ENCODE measurements around the gene BCL11B. TPM values are rescaled to one million over a fixed set of nuclear protein-coding genes. Genes with fewer than 3 reads are reported as not detected.

The BCL11B gene
- total and polyA plus RNA-seq, 10 of the 15 experiments (the other 5 are each of a cell fraction or from before 2014, with no cell fraction given): 0.38 to 5.5 (median 1.3) TPM

DNA sequence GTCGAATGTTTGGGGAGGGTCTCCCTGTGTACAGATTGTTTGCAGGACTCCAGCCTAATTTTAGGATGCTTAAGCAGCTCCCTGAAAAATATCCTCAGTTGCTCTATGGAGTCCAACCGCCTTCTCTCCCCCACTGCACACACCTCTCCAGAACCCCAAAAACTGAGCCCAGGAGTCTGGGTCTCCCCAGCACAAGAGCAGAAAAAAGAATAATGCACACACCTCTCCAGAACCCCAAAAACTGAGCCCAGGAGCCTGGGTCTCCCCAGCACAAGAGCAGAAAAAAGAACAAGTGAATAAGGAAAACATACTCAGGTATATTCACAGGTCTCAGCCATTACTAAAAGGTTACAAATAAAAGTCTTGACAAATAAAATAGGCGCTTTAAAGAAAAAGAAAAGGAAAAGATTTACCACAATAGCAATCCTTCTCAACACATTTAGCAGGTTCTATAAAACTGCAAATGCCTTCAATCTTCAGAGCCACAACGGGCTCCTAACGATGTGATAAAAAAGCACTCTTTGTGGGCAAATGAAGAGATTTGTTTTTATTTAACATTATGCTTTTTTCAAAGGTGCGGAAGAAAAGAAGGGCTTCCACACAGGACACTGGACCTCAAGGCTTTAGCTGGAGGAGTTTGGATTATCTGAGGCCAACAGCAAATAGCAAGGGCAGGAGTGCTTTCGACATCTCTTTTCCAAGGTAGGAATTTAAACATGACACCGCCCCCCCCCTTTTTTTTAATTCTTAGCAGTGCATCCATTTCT is 8.2 kb downstream of the BCL11B start:
- ChIA-PET CTCF (interaction anchor here (8.4 kb wide), 1 partner anchor 1127 kb away, joined by 83 read pairs; no protein-coding TSS in a partner anchor), SMC1A (ENCODE audit: uncharacterized antibody, unreplicated experiment) (interaction anchor here (0.6 to 6.2 kb wide), 4 partner anchors 152 to 1125 kb away, joined by 3 to 63 read pairs (median 3); no protein-coding TSS in a partner anchor), POLR2A (no interaction called here), RAD21 (ENCODE audit: unreplicated experiment) (interaction anchor here (10.2 kb wide), 1 partner anchor 1126 kb away, joined by 91 read pairs; no protein-coding TSS in a partner anchor)
- DNase-seq (ENCODE audit: low read depth, low spot score) (no peak), ATAC-seq (no peak), FAIRE-seq (no peak)
- WGBS (ENCODE audit: insufficient coverage, insufficient replicate concordance, low lambda C conversion rate, missing lambda C conversion rate): 33% methylated on average over 8 of the region's 8 CpGs
- H3K4me3 ChIP-seq: no peak overlapping the region
- in situ Hi-C loops (cut with MboI) (loop anchor here (10.0 to 25.0 kb wide), 2 partner anchors 1126 to 1559 kb away; no protein-coding TSS in a partner anchor), intact Hi-C loops (cut with micrococcal nuclease; ENCODE audit: unreplicated experiment) (loop anchor here (10.0 kb wide), 2 partner anchors 1069 to 1549 kb away; no protein-coding TSS in a partner anchor)
- H3K4me2 ChIP-seq (ENCODE audit: control insufficient read depth, insufficient read depth): no peak overlapping the region
- no TSS peak for BruUV-seq (replicated peaks)
- H3K36me3 ChIP-seq (ENCODE audit: control insufficient read depth in 2 of 2, insufficient read depth in 2 of 2, low read length in 1 of 2): no peaks in the 10 kb centered on the region
- no peak overlapping the region for H2AFZ ChIP-seq (ENCODE audit: control insufficient read depth, low read depth, low read length)
- H4K20me1 ChIP-seq (ENCODE audit: control insufficient read depth, insufficient read depth): no peaks in the 10 kb centered on the region
- H3K27ac ChIP-seq (ENCODE audit: control insufficient read depth, insufficient read depth): no peak overlapping the region
- no peaks in the 10 kb centered on the region for H3K79me2 ChIP-seq (ENCODE audit: control insufficient read depth, insufficient read depth, low read length)
- no peaks in the 10 kb centered on the region for H3K4me1 ChIP-seq (ENCODE audit: control insufficient read depth, insufficient read depth, low read length)
- H3K27me3 ChIP-seq (replicated peaks in 1 of 2; ENCODE audit: control insufficient read depth in 2 of 2, insufficient read depth in 2 of 2, low read length in 1 of 2): peaks cover 9 to 10% of the 10 kb centered on the region in 2 experiments; a peak in 3 of 4 replicates
- H3K9ac ChIP-seq (ENCODE audit: control insufficient read depth, insufficient read depth, low read length): no peak overlapping the region
- H3K9me3 ChIP-seq (replicated peaks; ENCODE audit: control insufficient read depth, insufficient read depth, low read length): no peaks in the 10 kb centered on the region
- TF ChIP-seq PML (IDR thresholded peaks at IDR 0.05; ENCODE audit: low read length): no peak
- no peak for TF ChIP-seq MEF2A (IDR thresholded peaks at IDR 0.05; ENCODE audit: insufficient read depth, low read depth, low read length)
- no peak for TF ChIP-seq ZBTB4 (CRISPR knock-in tag; IDR thresholded peaks at IDR 0.05)
- TF ChIP-seq, protein P1, sequence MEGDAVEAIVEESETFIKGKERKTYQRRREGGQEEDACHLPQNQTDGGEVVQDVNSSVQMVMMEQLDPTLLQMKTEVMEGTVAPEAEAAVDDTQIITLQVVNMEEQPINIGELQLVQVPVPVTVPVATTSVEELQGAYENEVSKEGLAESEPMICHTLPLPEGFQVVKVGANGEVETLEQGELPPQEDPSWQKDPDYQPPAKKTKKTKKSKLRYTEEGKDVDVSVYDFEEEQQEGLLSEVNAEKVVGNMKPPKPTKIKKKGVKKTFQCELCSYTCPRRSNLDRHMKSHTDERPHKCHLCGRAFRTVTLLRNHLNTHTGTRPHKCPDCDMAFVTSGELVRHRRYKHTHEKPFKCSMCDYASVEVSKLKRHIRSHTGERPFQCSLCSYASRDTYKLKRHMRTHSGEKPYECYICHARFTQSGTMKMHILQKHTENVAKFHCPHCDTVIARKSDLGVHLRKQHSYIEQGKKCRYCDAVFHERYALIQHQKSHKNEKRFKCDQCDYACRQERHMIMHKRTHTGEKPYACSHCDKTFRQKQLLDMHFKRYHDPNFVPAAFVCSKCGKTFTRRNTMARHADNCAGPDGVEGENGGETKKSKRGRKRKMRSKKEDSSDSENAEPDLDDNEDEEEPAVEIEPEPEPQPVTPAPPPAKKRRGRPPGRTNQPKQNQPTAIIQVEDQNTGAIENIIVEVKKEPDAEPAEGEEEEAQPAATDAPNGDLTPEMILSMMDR (IDR thresholded peaks at IDR 0.05 in 2 of 3, conservative IDR thresholded peaks at IDR 0.05 in 1 of 3; ENCODE audit: control insufficient read depth in 2 of 3, extremely low read depth in 1 of 3, insufficient read depth in 1 of 3, low read depth in 3 of 3, low read length in 3 of 3): no peak
- TF ChIP-seq MTA3 (IDR thresholded peaks at IDR 0.05; ENCODE audit: borderline replicate concordance, low read length): no peak
- TF ChIP-seq SPI1 (IDR thresholded peaks at IDR 0.05; ENCODE audit: borderline replicate concordance, insufficient read depth, low read depth, low read length): no peak
- no peak for TF ChIP-seq CHD4 (IDR thresholded peaks at IDR 0.05)
- no peak for TF ChIP-seq WRNIP1 (IDR thresholded peaks at IDR 0.05; ENCODE audit: borderline replicate concordance, low read depth, low read length)
- no peak for TF ChIP-seq JUND (IDR thresholded peaks at IDR 0.05; ENCODE audit: low read depth, low read length)
- TF ChIP-seq, protein P2, sequence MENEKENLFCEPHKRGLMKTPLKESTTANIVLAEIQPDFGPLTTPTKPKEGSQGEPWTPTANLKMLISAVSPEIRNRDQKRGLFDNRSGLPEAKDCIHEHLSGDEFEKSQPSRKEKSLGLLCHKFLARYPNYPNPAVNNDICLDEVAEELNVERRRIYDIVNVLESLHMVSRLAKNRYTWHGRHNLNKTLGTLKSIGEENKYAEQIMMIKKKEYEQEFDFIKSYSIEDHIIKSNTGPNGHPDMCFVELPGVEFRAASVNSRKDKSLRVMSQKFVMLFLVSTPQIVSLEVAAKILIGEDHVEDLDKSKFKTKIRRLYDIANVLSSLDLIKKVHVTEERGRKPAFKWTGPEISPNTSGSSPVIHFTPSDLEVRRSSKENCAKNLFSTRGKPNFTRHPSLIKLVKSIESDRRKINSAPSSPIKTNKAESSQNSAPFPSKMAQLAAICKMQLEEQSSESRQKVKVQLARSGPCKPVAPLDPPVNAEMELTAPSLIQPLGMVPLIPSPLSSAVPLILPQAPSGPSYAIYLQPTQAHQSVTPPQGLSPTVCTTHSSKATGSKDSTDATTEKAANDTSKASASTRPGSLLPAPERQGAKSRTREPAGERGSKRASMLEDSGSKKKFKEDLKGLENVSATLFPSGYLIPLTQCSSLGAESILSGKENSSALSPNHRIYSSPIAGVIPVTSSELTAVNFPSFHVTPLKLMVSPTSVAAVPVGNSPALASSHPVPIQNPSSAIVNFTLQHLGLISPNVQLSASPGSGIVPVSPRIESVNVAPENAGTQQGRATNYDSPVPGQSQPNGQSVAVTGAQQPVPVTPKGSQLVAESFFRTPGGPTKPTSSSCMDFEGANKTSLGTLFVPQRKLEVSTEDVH (IDR thresholded peaks at IDR 0.05; ENCODE audit: low read depth, partially characterized antibody): no peak
- no peak for TF ChIP-seq USF2 (IDR thresholded peaks at IDR 0.05; ENCODE audit: borderline replicate concordance, low read depth, low read length)
- TF ChIP-seq SIN3A (IDR thresholded peaks at IDR 0.05; ENCODE audit: low read depth, low read length): no peak
- TF ChIP-seq POLR2AphosphoS2 (IDR thresholded peaks at IDR 0.05; ENCODE audit: low read depth, low read length): no peak
